Right lobe of liver (tissue), 4 donors: ENCODE data around the gene UTRN.

Source experiments
- CTCF ChIP-seq, 4 donors: fragments of 200-600 bp in 3 of 4; fragments of 450-650 bp in 1 of 4; IDR thresholded peaks; one replicate each; pipeline versions ENCODE4 v1.5.1 to v1.8.0; 2016 to 2022; ENCODE audit warnings: antibody characterized with exemption in 4 of 4, mild to moderate bottlenecking in 2 of 4
- POLR2A ChIP-seq: fragments of 450-650 bp; IDR thresholded peaks from one replicate; pipeline ENCODE4 v1.6.1; 2017; ENCODE audit warnings: antibody characterized with exemption, mild to moderate bottlenecking
- donor health status: DM: no; HTN: no; CAD: no.
- donor health status: DM: no; HTN: no; CAD: no.
- donor health status: DM: no; HTN: yes; CAD: no.

DNA sequence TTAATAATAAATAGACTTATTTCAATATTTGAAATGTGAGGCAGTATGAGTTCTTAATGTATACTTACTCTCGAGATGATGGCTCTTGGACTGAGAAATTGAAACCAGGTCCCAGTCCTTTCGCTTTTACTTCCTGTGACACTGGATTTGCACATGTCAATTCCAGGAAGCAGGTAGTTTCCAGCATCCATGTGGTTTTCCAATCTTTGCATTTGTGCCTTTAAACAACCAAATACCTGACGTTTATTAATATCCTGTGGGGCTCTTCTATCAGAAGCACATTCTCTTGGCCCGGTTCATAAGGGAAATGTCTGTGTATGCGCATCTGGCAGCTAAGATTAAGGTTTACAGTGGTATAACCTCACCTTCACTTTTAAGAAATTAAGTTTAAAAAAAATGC is 13.1 kb downstream of the UTRN start:
- TF ChIP-seq CTCF (IDR thresholded peaks at IDR 0.05) (no peak), POLR2A (no peak)
